ENCODE data around the gene VENTX. TPM values are rescaled to one million over a fixed set of nuclear protein-coding genes. Genes with fewer than 3 reads are reported as not detected.

Gene VENTX
- total and polyA plus RNA-seq, 10 of the 15 experiments (the other 5 are each of a cell fraction or from before 2014, with no cell fraction given), result 0.05 TPM; not detected in 9

GRCh38 chr10:133267829-133268228, 30.2 kb downstream of the VENTX start:
- CTCF ChIA-PET, result no interaction called here
- FAIRE-seq, result no peak

GRCh38 chr10:133268532-133268931, 30.9 kb downstream of the VENTX start:
- FAIRE-seq, result no peak
- TF ChIP-seq SRF (IDR thresholded peaks at IDR 0.05; ENCODE audit: low read depth in 2 of 2, low read length in 2 of 2) (no peak), POLR2A (IDR thresholded peaks at IDR 0.05; ENCODE audit: low read depth, low read length) (0 out of 2 replicates have a peak, but pooled peaks have one; percentile 9), MEF2A (IDR thresholded peaks at IDR 0.05; ENCODE audit: insufficient read depth, low read depth, low read length) (no peak), MXI1 (IDR thresholded peaks at IDR 0.05; ENCODE audit: low read depth, low read length) (no peak), ZBTB33 (IDR thresholded peaks at IDR 0.05) (no peak)
- Histone ChIP-seq H3K79me2 (ENCODE audit: control insufficient read depth, insufficient read depth, low read length) (no peaks in the 10 kb centered on the region; the same call in 1 of the 2 replicates), H3K9ac (ENCODE audit: control insufficient read depth, insufficient read depth, low read length) (no peak overlapping the region), H3K36me3 (ENCODE audit: control insufficient read depth in 2 of 2, insufficient read depth in 2 of 2, low read length in 1 of 2) (peaks cover 10 to 35% of the 10 kb centered on the region in 2 experiments), H3K27ac (ENCODE audit: control insufficient read depth, insufficient read depth) (no peak overlapping the region), H3K9me3 (replicated peaks; ENCODE audit: control insufficient read depth, insufficient read depth, low read length) (no peaks in the 10 kb centered on the region), H3K27me3 (replicated peaks in 1 of 2; ENCODE audit: control insufficient read depth in 2 of 2, insufficient read depth in 2 of 2, low read length in 1 of 2) (no peaks in the 10 kb centered on the region), H2AFZ (ENCODE audit: control insufficient read depth, low read depth, low read length) (no peak overlapping the region), H4K20me1 (ENCODE audit: control insufficient read depth, insufficient read depth) (no peaks in the 10 kb centered on the region), H3K4me2 (ENCODE audit: control insufficient read depth, insufficient read depth) (no peak overlapping the region), H3K4me1 (ENCODE audit: control insufficient read depth, insufficient read depth, low read length) (no peaks in the 10 kb centered on the region), H3K4me3 (no peak overlapping the region)
- in situ Hi-C loops (cut with MboI) (no loop called here), intact Hi-C loops (cut with micrococcal nuclease; ENCODE audit: unreplicated experiment) (no loop called here)
- WGBS (ENCODE audit: insufficient coverage, insufficient replicate concordance, low lambda C conversion rate, missing lambda C conversion rate), result 97% methylated on average over 21 of the region's 22 CpGs
- ChIA-PET CTCF (no interaction called here), SMC1A (ENCODE audit: uncharacterized antibody, unreplicated experiment) (no interaction called here), POLR2A (no interaction called here), RAD21 (ENCODE audit: unreplicated experiment) (no interaction called here)
- no TSS peak for BruUV-seq (replicated peaks)
- DNase-seq (ENCODE audit: low read depth, low spot score), result no peak
- ATAC-seq, result no peak

More at GRCh38 chr10:133267829-133268228, 30.2 kb downstream of the VENTX start:
- 94% methylated on average over 18 of the region's 22 CpGs for WGBS (ENCODE audit: insufficient coverage, insufficient replicate concordance, low lambda C conversion rate, missing lambda C conversion rate)
- Histone ChIP-seq H3K9me3 (replicated peaks; ENCODE audit: control insufficient read depth, insufficient read depth, low read length) (no peaks in the 10 kb centered on the region), H4K20me1 (ENCODE audit: control insufficient read depth, insufficient read depth) (no peaks in the 10 kb centered on the region), H3K27ac (ENCODE audit: control insufficient read depth, insufficient read depth) (no peak overlapping the region), H3K4me2 (ENCODE audit: control insufficient read depth, insufficient read depth) (no peak overlapping the region), H3K79me2 (ENCODE audit: control insufficient read depth, insufficient read depth, low read length) (no peaks in the 10 kb centered on the region), H3K27me3 (replicated peaks in 1 of 2; ENCODE audit: control insufficient read depth in 2 of 2, insufficient read depth in 2 of 2, low read length in 1 of 2) (no peaks in the 10 kb centered on the region), H2AFZ (ENCODE audit: control insufficient read depth, low read depth, low read length) (no peak overlapping the region), H3K4me1 (ENCODE audit: control insufficient read depth, insufficient read depth, low read length) (no peaks in the 10 kb centered on the region), H3K36me3 (ENCODE audit: control insufficient read depth in 2 of 2, insufficient read depth in 2 of 2, low read length in 1 of 2) (peaks cover 10 to 30% of the 10 kb centered on the region in 2 experiments), H3K9ac (ENCODE audit: control insufficient read depth, insufficient read depth, low read length) (no peak overlapping the region), H3K4me3 (no peak overlapping the region)
- ChIA-PET SMC1A (ENCODE audit: uncharacterized antibody, unreplicated experiment) (no interaction called here), POLR2A (no interaction called here), RAD21 (ENCODE audit: unreplicated experiment) (no interaction called here)
- in situ Hi-C loops (cut with MboI), result no loop called here
- intact Hi-C loops (cut with micrococcal nuclease; ENCODE audit: unreplicated experiment), result no loop called here
- ATAC-seq, result no peak
- no peak for DNase-seq (ENCODE audit: low read depth, low spot score)
- TF ChIP-seq HDAC2 (IDR thresholded peaks at IDR 0.05) (no peak), CBX3 (IDR thresholded peaks at IDR 0.05; ENCODE audit: borderline replicate concordance, low read depth) (no peak), HSF1 (IDR thresholded peaks at IDR 0.05; ENCODE audit: low read depth, low read length) (no peak)
- no TSS peak for BruUV-seq (replicated peaks)
